Activated naive CD4-positive, alpha-beta T cell treated with anti-CD3 and anti-CD28 coated beads, Interleukin-2, amount 50 U/mL, for 72 hours (primary cell): Measurements from ENCODE around the gene SCN8A. TPM values are rescaled to one million over a fixed set of nuclear protein-coding genes. Genes with fewer than 3 reads are reported as not detected.
"Not testable (repeated sequence)": the region's sequence is repeated elsewhere in the genome, so short reads cannot be mapped to it uniquely, and the experiment has no call there.

Experiments
- ATAC-seq, 2 donors: fragments of 150-1000 bp; cut with Tn5 transposase; 2 replicates each; pipeline ENCODE4 v1.10.0; 2021; ENCODE audit warnings: mild to moderate bottlenecking in 2 of 2, moderate library complexity in 2 of 2
- DNase-seq, 2 donors: peaks; one replicate each; pipeline ENCODE4 v3.0.0; 2021 to 2022; ENCODE audit warnings: low spot score in 2 of 2
- H3K27ac Mint-ChIP-seq, 2 donors: one replicate each; pipeline ENCODE4 v1.8.0; 2022; ENCODE audit warnings: mild to moderate bottlenecking in 2 of 2, mixed read lengths in 2 of 2
- H3K36me3 Mint-ChIP-seq, 2 donors: one replicate each; pipeline ENCODE4 v1.8.0; 2022; ENCODE audit warnings: mixed read lengths in 2 of 2
- H3K9me3 Mint-ChIP-seq, 2 donors: one replicate each; pipeline ENCODE4 v1.8.0; 2022; ENCODE audit warnings: mixed read lengths in 2 of 2
- total RNA-seq, 2 donors: library from RNA; stranded (reverse); gene quantifications; one replicate each; pipeline ENCODE4 v1.2.3, GENCODE V29; 2022

The SCN8A gene
- total RNA-seq, 2 donors from 2014 or later, result 0.84 to 1.5 TPM

- ATAC-seq (peak; percentile 9 to 18), DNase-seq (peak in 1 of 2 donors; percentile 24)
- no peak overlapping the region for H3K27ac Mint-ChIP-seq
- H3K36me3 Mint-ChIP-seq, result no peaks in the 10 kb centered on the region
- no peaks in the 10 kb centered on the region for H3K9me3 Mint-ChIP-seq
Measured at GRCh38 chr12:51821440-51822260, 230.6 kb downstream of the SCN8A start.

GRCh38 chr12:51822261-51822616, 231.2 kb downstream of the SCN8A start:
- H3K27ac Mint-ChIP-seq, result peak overlapping the region in 1 of 2 donors; percentile 57
- no peak for DNase-seq
- no peaks in the 10 kb centered on the region for H3K9me3 Mint-ChIP-seq
- H3K36me3 Mint-ChIP-seq, result no peaks in the 10 kb centered on the region
- no peak for ATAC-seq

- ATAC-seq (no peak), DNase-seq (no peak)
- Mint-ChIP-seq H3K9me3 (no peaks in the 10 kb centered on the region), H3K27ac (peak overlapping the region in 1 of 2 donors; percentile 57), H3K36me3 (no peaks in the 10 kb centered on the region)
Measured at GRCh38 chr12:51822956-51823355, 231.9 kb downstream of the SCN8A start.

GRCh38 chr12:51823875-51824565, 233.0 kb downstream of the SCN8A start:
- no peak overlapping the region for H3K27ac Mint-ChIP-seq
- no peaks in the 10 kb centered on the region for H3K9me3 Mint-ChIP-seq
- DNase-seq (no peak), ATAC-seq (no peak)
- no peaks in the 10 kb centered on the region for H3K36me3 Mint-ChIP-seq

- DNase-seq (no peak), ATAC-seq (no peak)
- H3K36me3 Mint-ChIP-seq, result no peaks in the 10 kb centered on the region
- peak overlapping the region in 1 of 2 donors; percentile 61 for H3K27ac Mint-ChIP-seq
- H3K9me3 Mint-ChIP-seq, result no peaks in the 10 kb centered on the region
Measured at GRCh38 chr12:51825216-51825615, 234.2 kb downstream of the SCN8A start.

- Mint-ChIP-seq H3K36me3 (no peaks in the 10 kb centered on the region), H3K27ac (peak overlapping the region; percentile 87 to 90), H3K9me3 (no peaks in the 10 kb centered on the region)
- ATAC-seq (no peak), DNase-seq (no peak)
Measured at GRCh38 chr12:51826881-51827280, 235.8 kb downstream of the SCN8A start.

- Mint-ChIP-seq H3K9me3 (no peaks in the 10 kb centered on the region), H3K36me3 (no peaks in the 10 kb centered on the region), H3K27ac (peak overlapping the region; percentile 87 to 93)
- peak; percentile 68 to 77 for DNase-seq
- peak; percentile 98 for ATAC-seq
Measured at GRCh38 chr12:51827925-51828818, 237.1 kb downstream of the SCN8A start.

GRCh38 chr12:51829011-51829481, 238.0 kb downstream of the SCN8A start:
- H3K36me3 Mint-ChIP-seq, result no peaks in the 10 kb centered on the region
- DNase-seq, result no peak
- no peaks in the 10 kb centered on the region for H3K9me3 Mint-ChIP-seq
- ATAC-seq, result no peak
- no peak overlapping the region for H3K27ac Mint-ChIP-seq

- no peaks in the 10 kb centered on the region for H3K36me3 Mint-ChIP-seq
- ATAC-seq (no peak), DNase-seq (no peak)
- no peak overlapping the region for H3K27ac Mint-ChIP-seq
- no peaks in the 10 kb centered on the region for H3K9me3 Mint-ChIP-seq
Measured at GRCh38 chr12:51829641-51830040, 238.6 kb downstream of the SCN8A start.

GRCh38 chr12:51831817-51832216, 240.8 kb downstream of the SCN8A start:
- not testable (repeated sequence) for ATAC-seq, H3K36me3 Mint-ChIP-seq, DNase-seq, H3K9me3 Mint-ChIP-seq, H3K27ac Mint-ChIP-seq

- no peaks in the 10 kb centered on the region for H3K36me3 Mint-ChIP-seq
- no peak for ATAC-seq
- no peak for DNase-seq
- no peak overlapping the region for H3K27ac Mint-ChIP-seq
- no peaks in the 10 kb centered on the region for H3K9me3 Mint-ChIP-seq
Measured at GRCh38 chr12:51832354-51833107, 241.5 kb downstream of the SCN8A start.

GRCh38 chr12:51833448-51834227, 242.6 kb downstream of the SCN8A start:
- H3K27ac Mint-ChIP-seq, result peak overlapping the region in 1 of 2 donors; percentile 5
- ATAC-seq (no peak), DNase-seq (no peak)
- no peaks in the 10 kb centered on the region for H3K36me3 Mint-ChIP-seq
- H3K9me3 Mint-ChIP-seq, result no peaks in the 10 kb centered on the region

GRCh38 chr12:51834411-51834810, 243.4 kb downstream of the SCN8A start:
- Mint-ChIP-seq H3K9me3 (no peaks in the 10 kb centered on the region), H3K36me3 (no peaks in the 10 kb centered on the region), H3K27ac (no peak overlapping the region)
- no peak for ATAC-seq
- DNase-seq, result no peak

GRCh38 chr12:51836041-51836826, 245.2 kb downstream of the SCN8A start:
- no peak for DNase-seq
- no peaks in the 10 kb centered on the region for H3K36me3 Mint-ChIP-seq
- no peaks in the 10 kb centered on the region for H3K9me3 Mint-ChIP-seq
- no peak overlapping the region for H3K27ac Mint-ChIP-seq
- no peak for ATAC-seq

- ATAC-seq, result no peak
- H3K27ac Mint-ChIP-seq, result no peak overlapping the region
- H3K36me3 Mint-ChIP-seq, result no peaks in the 10 kb centered on the region
- no peak for DNase-seq
- no peaks in the 10 kb centered on the region for H3K9me3 Mint-ChIP-seq
Measured at GRCh38 chr12:51836827-51837173, 245.8 kb downstream of the SCN8A start.
